Panc1 (cell line): Measurements from ENCODE around the gene ZDHHC18. TPM values are rescaled to one million over a fixed set of nuclear protein-coding genes. Genes with fewer than 3 reads are reported as not detected.

Source experiments
- ATAC-seq: fragments of 200-7000 bp; cut with Tn5 transposase; 2 replicates; pipeline ENCODE4 v1.9.1; 2020; ENCODE audit warnings: mild to moderate bottlenecking, moderate library complexity
- BruUV-seq: library from RNA; stranded (reverse); fragments of 400-500 nt; replicated peaks from 2 replicates; lab custom pipeline; 2021; lab: Mats Ljungman, UMichigan
- CTCF ChIA-PET: fragments of 300-600 bp; sonication (Branson Sonifier 250); formaldehyde crosslinking; loops from one replicate; lab custom pipeline; 2022; ENCODE audit warnings: antibody characterized with exemption; lab: Charles Lee
- POLR2A ChIA-PET: fragments of 300-600 bp; sonication (Branson Sonifier 250); formaldehyde crosslinking; loops from one replicate; lab custom pipeline; 2022; ENCODE audit warnings: antibody characterized with exemption; lab: Charles Lee
- DNase-seq: peaks from one replicate; pipeline ENCODE4 v3.0.0-alpha.2; 2010; ENCODE audit warnings: low read depth, low spot score
- H3K27ac ChIP-seq: 2 replicates; pipeline ENCODE4 v1.5.1; 2011; ENCODE audit warnings: mild to moderate bottlenecking, low read length, inconsistent platforms
- H3K27me3 ChIP-seq: fragments of 200-500 bp; sonication (Bioruptor generic); 2 replicates; pipeline ENCODE4 v1.6.0; 2014; ENCODE audit warnings: low read length, inconsistent platforms; ENCODE audit not compliant: control insufficient read depth, insufficient read depth
- H3K36me3 ChIP-seq: fragments of 200-500 bp; sonication (Bioruptor generic); 2 replicates; pipeline ENCODE4 v1.5.1; 2014; ENCODE audit warnings: inconsistent platforms, mild to moderate bottlenecking, low read length, moderate library complexity; ENCODE audit not compliant: control insufficient read depth, insufficient read depth
- H3K4me1 ChIP-seq: 2 replicates; pipeline ENCODE4 v1.5.1; 2011; ENCODE audit warnings: inconsistent platforms, mild to moderate bottlenecking, low read length, moderate library complexity; ENCODE audit not compliant: control insufficient read depth, insufficient read depth
- H3K4me3 ChIP-seq, 2 experiments: 2 replicates each; pipeline ENCODE4 v1.5.1; 2011 to 2012; ENCODE audit warnings: low read depth in 2 of 2, low read length in 2 of 2, mild to moderate bottlenecking in 2 of 2, inconsistent platforms in 1 of 2, moderate library complexity in 1 of 2
- H3K9me3 ChIP-seq: fragments of 200-500 bp; sonication (Bioruptor generic); 2 replicates; pipeline ENCODE4 v1.5.1; 2014; ENCODE audit warnings: low read depth, mild to moderate bottlenecking, inconsistent platforms, low read length, moderate library complexity; ENCODE audit not compliant: control insufficient read depth, insufficient read depth
- CTCF ChIP-seq: fragments of 450-650 bp; IDR thresholded peaks from 2 replicates; pipeline ENCODE4 v1.5.1; 2017; ENCODE audit warnings: mild to moderate bottlenecking
- REST ChIP-seq, 2 experiments: IDR thresholded peaks; 2 replicates each; pipeline ENCODE4 v1.6.1; 2011 to 2012; ENCODE audit warnings: low read depth in 2 of 2, control low read depth in 1 of 2, low read length in 1 of 2, mild to moderate bottlenecking in 1 of 2, moderate library complexity in 1 of 2; ENCODE audit not compliant: insufficient read depth in 1 of 2
- SIN3A ChIP-seq: IDR thresholded peaks from 2 replicates; pipeline ENCODE4 v1.6.1; 2012; ENCODE audit warnings: low read depth, mild to moderate bottlenecking, low read length, moderate library complexity, borderline replicate concordance; ENCODE audit not compliant: insufficient read depth
- TCF7L2 ChIP-seq: IDR thresholded peaks from 2 replicates; pipeline ENCODE4 v1.6.1; 2011; ENCODE audit warnings: mild to moderate bottlenecking, low read depth, low read length, inconsistent platforms
- in situ Hi-C: cut with HindIII; loops from 2 replicates; pipeline ENCODE4 v1.10.0; 2016; ENCODE audit warnings: low sequenced_read_pairs, low pct_unique_long_range_greater_than_20kb
- intact Hi-C: fragments of 100-400 bp; cut with micrococcal nuclease; formaldehyde crosslinking; loops from one replicate; pipeline ENCODE4 v1.10.0; 2022; ENCODE audit not compliant: unreplicated experiment
- total RNA-seq: library from RNA; stranded (reverse); gene quantifications from one replicate; pipeline ENCODE4 v1.2.1, GENCODE V29; 2021; ENCODE audit not compliant: unreplicated experiment

The ZDHHC18 gene
- total RNA-seq, 1 experiment from 2014 or later = 45.4 TPM

- DNase-seq (no peak), ATAC-seq (0 out of 2 replicates have a peak, but pooled peaks have one; percentile 7)
- POLR2A ChIA-PET = interaction anchor here (0.6 kb wide), 1 partner anchor 67 kb away, joined by 3 read pairs; no protein-coding TSS in a partner anchor
- Histone ChIP-seq H3K27ac (no peak overlapping the region), H3K36me3 (peaks cover 35% of the 10 kb centered on the region), H3K4me3 (no peak overlapping the region), H3K4me1 (peaks cover 40% of the 10 kb centered on the region), H3K27me3 (no peaks in the 10 kb centered on the region), H3K9me3 (no peaks in the 10 kb centered on the region)
- intact Hi-C loops = no loop called here
- BruUV-seq = no TSS peak
- in situ Hi-C loops = no loop called here
- TF ChIP-seq TCF7L2 = no peak
- TF ChIP-seq REST (IDR thresholded peaks at IDR 0.05; ENCODE audit: insufficient read depth in 1 of 2, low read depth in 2 of 2, low read length in 1 of 2) = no peak
- TF ChIP-seq SIN3A = no peak
- CTCF ChIA-PET = interaction anchor here (0.7 kb wide), 1 partner anchor 14 kb away, joined by 8 read pairs; no protein-coding TSS in a partner anchor
Measured at GRCh38 chr1:26780344-26780957, 46.0 kb upstream of the ZDHHC18 start.

- in situ Hi-C loops = no loop called here
- TSS peak; percentile 63 for BruUV-seq
- peaks cover 48% of the 10 kb centered on the region for H3K4me1 ChIP-seq
- no peaks in the 10 kb centered on the region for H3K9me3 ChIP-seq
- POLR2A ChIA-PET = interaction anchor here (0.6 kb wide), 1 partner anchor 68 kb away, joined by 3 read pairs; no protein-coding TSS in a partner anchor
- H3K27ac ChIP-seq = no peak overlapping the region
- no peak overlapping the region for H3K4me3 ChIP-seq
- H3K27me3 ChIP-seq = no peaks in the 10 kb centered on the region
- H3K36me3 ChIP-seq = peaks cover 29% of the 10 kb centered on the region
- intact Hi-C loops = no loop called here
- TF ChIP-seq SIN3A (no peak), CTCF (no peak), TCF7L2 (no peak), REST (IDR thresholded peaks at IDR 0.05; ENCODE audit: insufficient read depth in 1 of 2, low read depth in 2 of 2, low read length in 1 of 2) (no peak)
- no peak for DNase-seq
- no peak for ATAC-seq
- CTCF ChIA-PET = interaction anchor here (0.7 kb wide), 1 partner anchor 13 kb away, joined by 8 read pairs; no protein-coding TSS in a partner anchor
Measured at GRCh38 chr1:26781206-26781825, 45.2 kb upstream of the ZDHHC18 start.
